Measurements from ENCODE around the gene PGC. TPM values are rescaled to one million over a fixed set of nuclear protein-coding genes. Genes with fewer than 3 reads are reported as not detected.

PGC gene
- polyA plus RNA-seq, 3 donors = not detected

DNA sequence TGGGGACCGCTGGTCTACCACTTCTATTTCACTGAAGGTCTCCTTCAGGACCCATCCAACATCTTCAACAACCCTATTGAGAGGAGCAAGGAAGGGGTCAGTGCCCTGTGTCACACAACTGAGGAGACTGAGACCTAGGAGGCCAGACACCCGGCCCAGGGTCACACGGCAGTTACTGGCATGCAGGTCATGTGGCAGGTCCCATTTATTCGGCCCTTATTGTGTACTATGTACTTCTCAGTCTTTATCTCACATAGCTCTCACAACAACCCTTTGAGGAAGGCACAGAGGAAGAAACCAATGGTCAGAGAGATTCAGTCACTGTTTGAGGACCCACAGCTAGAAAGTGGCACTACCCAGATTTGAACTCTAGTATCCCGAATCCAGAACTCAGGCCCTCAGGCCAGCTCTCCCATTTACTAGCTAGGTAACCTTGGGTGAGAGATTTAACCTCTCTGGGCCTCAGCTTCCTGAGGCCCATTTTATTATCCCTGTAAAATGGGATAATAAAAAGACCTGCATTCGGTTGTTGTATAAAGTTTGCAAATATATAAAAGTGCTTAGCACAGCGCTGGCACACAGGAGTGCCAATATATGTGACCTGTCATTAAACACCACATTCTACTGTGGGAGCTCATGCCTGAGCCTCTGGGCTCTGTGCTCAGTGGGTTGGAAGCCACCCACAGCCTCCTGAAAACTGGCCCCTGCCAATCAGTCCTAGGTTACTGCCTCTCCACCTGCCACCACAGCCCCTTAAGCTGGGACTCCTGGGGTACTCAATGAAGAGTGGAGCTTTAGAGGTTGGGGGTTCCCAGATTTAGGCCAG is 27.5 kb downstream of the PGC start:
- Histone ChIP-seq H3K27ac (ENCODE audit: low read depth in 1 of 2, low read length in 2 of 2) (peak overlapping the region; percentile 2 to 57), H3K79me2 (ENCODE audit: insufficient read depth, low read length) (peaks cover 97% of the 10 kb centered on the region), H3K36me3 (replicated peaks in 1 of 2; ENCODE audit: control insufficient read depth in 1 of 2, insufficient read depth in 2 of 2, low read length in 2 of 2) (peaks cover 3 to 5% of the 10 kb centered on the region in 2 donors), H3K4me1 (ENCODE audit: control insufficient read depth in 1 of 2, insufficient read depth in 2 of 2, low read length in 2 of 2) (peaks cover 87 to 95% of the 10 kb centered on the region in 2 donors), H2AFZ (ENCODE audit: insufficient read depth, low read depth, low read length, poor library complexity, severe bottlenecking) (no peak overlapping the region), H3K27me3 (ENCODE audit: control insufficient read depth in 2 of 2, insufficient read depth in 2 of 2, low read length in 2 of 2) (no peaks in the 10 kb centered on the region), H3K4me2 (replicated peaks; ENCODE audit: extremely low read depth, low read length, poor library complexity, severe bottlenecking) (peak overlapping the region; percentile 2), H3K9ac (ENCODE audit: insufficient read depth, low read length, poor library complexity, severe bottlenecking) (peak overlapping the region; percentile 33), H3K9me3 (replicated peaks in 1 of 2; ENCODE audit: control insufficient read depth in 1 of 2, insufficient read depth in 1 of 2, low read length in 2 of 2) (no peaks in the 10 kb centered on the region), H4K20me1 (ENCODE audit: insufficient read depth, low read length) (peaks cover 96% of the 10 kb centered on the region), H3K4me3 (replicated peaks in 1 of 3; ENCODE audit: low read depth in 2 of 3, low read length in 3 of 3) (no peak overlapping the region)
- peaks cover 92% of the 10 kb centered on the region for H3K4me1 Mint-ChIP-seq
- peaks cover 0 to 3% (median 0%) of the 10 kb centered on the region in 3 donors for H3K27me3 Mint-ChIP-seq (ENCODE audit: low read depth in 3 of 3)
- no peak overlapping the region for H3K4me3 Mint-ChIP-seq
- no peak for DNase-seq
- H3K27ac Mint-ChIP-seq = peak overlapping the region in 3 of 7 donors; percentile 31 to 82 (median 73)
- H3K36me3 Mint-ChIP-seq = peaks cover 17 to 53% of the 10 kb centered on the region in 2 donors
- no peaks in the 10 kb centered on the region for H3K9me3 Mint-ChIP-seq
- 92% methylated on average over 3 of the region's 7 CpGs for WGBS (ENCODE audit: insufficient coverage)
- TF ChIP-seq, protein P1, sequence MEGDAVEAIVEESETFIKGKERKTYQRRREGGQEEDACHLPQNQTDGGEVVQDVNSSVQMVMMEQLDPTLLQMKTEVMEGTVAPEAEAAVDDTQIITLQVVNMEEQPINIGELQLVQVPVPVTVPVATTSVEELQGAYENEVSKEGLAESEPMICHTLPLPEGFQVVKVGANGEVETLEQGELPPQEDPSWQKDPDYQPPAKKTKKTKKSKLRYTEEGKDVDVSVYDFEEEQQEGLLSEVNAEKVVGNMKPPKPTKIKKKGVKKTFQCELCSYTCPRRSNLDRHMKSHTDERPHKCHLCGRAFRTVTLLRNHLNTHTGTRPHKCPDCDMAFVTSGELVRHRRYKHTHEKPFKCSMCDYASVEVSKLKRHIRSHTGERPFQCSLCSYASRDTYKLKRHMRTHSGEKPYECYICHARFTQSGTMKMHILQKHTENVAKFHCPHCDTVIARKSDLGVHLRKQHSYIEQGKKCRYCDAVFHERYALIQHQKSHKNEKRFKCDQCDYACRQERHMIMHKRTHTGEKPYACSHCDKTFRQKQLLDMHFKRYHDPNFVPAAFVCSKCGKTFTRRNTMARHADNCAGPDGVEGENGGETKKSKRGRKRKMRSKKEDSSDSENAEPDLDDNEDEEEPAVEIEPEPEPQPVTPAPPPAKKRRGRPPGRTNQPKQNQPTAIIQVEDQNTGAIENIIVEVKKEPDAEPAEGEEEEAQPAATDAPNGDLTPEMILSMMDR (IDR thresholded peaks at IDR 0.05) = no peak
- intact Hi-C loops (cut with micrococcal nuclease) = loop anchor here in 1 of 2 donors (5.0 to 10.0 kb wide), 2 partner anchors 175 to 1068 kb away; partner anchors contain the start of gene USP49

DNA sequence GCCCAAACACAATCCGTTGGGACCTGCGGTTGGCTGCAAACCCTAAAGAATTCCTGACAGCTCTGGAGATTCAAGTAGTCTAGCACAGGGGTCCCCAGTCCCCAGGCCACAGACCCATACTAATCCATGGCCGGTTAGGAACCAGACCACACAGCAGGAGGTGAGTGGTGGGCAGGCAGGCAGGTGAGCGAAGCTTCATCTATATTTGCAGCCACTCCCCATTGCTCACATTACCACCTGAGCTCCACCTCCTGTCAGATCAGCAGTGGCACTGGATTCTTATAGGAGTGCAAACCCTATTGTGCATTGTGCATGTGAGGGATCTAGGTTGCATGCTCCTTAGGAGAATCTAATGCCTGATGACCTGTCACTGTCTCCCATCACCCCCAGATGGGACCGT is 28.4 kb downstream of the PGC start:
- Histone ChIP-seq H2AFZ (ENCODE audit: insufficient read depth, low read depth, low read length, poor library complexity, severe bottlenecking) (no peak overlapping the region), H4K20me1 (ENCODE audit: insufficient read depth, low read length) (peaks cover 96% of the 10 kb centered on the region), H3K4me3 (replicated peaks in 1 of 3; ENCODE audit: low read depth in 2 of 3, low read length in 3 of 3) (no peak overlapping the region), H3K27ac (ENCODE audit: low read depth in 1 of 2, low read length in 2 of 2) (peak overlapping the region in 1 of 2 donors; percentile 38), H3K9me3 (replicated peaks in 1 of 2; ENCODE audit: control insufficient read depth in 1 of 2, insufficient read depth in 1 of 2, low read length in 2 of 2) (no peaks in the 10 kb centered on the region), H3K27me3 (ENCODE audit: control insufficient read depth in 2 of 2, insufficient read depth in 2 of 2, low read length in 2 of 2) (no peaks in the 10 kb centered on the region), H3K79me2 (ENCODE audit: insufficient read depth, low read length) (peaks cover 97% of the 10 kb centered on the region), H3K4me2 (replicated peaks; ENCODE audit: extremely low read depth, low read length, poor library complexity, severe bottlenecking) (no peak overlapping the region), H3K36me3 (replicated peaks in 1 of 2; ENCODE audit: control insufficient read depth in 1 of 2, insufficient read depth in 2 of 2, low read length in 2 of 2) (peaks cover 3 to 7% of the 10 kb centered on the region in 2 donors), H3K9ac (ENCODE audit: insufficient read depth, low read length, poor library complexity, severe bottlenecking) (no peak overlapping the region), H3K4me1 (ENCODE audit: control insufficient read depth in 1 of 2, insufficient read depth in 2 of 2, low read length in 2 of 2) (peaks cover 87 to 95% of the 10 kb centered on the region in 2 donors)
- intact Hi-C loops (cut with micrococcal nuclease) = no loop called here
- TF ChIP-seq, protein P1 (IDR thresholded peaks at IDR 0.05) = no peak
- no peaks in the 10 kb centered on the region for H3K9me3 Mint-ChIP-seq
- peaks cover 92% of the 10 kb centered on the region for H3K4me1 Mint-ChIP-seq
- H3K4me3 Mint-ChIP-seq = no peak overlapping the region
- no CpG with 5 or more reads among the region's 5 CpGs for WGBS (ENCODE audit: insufficient coverage)
- H3K27ac Mint-ChIP-seq = peak overlapping the region in 1 of 7 donors; percentile 54
- peaks cover 21 to 60% of the 10 kb centered on the region in 2 donors for H3K36me3 Mint-ChIP-seq
- peaks cover 0 to 3% (median 0%) of the 10 kb centered on the region in 3 donors for H3K27me3 Mint-ChIP-seq (ENCODE audit: low read depth in 3 of 3)
- no peak for DNase-seq

Data from CD14-positive monocyte (primary cell).